ENCODE data around the gene NLRP5. TPM values are rescaled to one million over a fixed set of nuclear protein-coding genes. Genes with fewer than 3 reads are reported as not detected.

Gene NLRP5
- total RNA-seq (2022; extraction: Qiagen RNA extraction; ENCODE audit: low read depth) = not detected in 5 replicates

GRCh38 chr19:55986487-55986886 is at the start of gene NLRP5:
NLRP5 (plus strand) TSS chr19:55986775.

GRCh38 chr19:55947532-55947931 is 39.0 kb upstream of the NLRP5 start, which contains the start of gene NLRP8:
NLRP8 (plus strand) TSS chr19:55947832.

Other genes with a start within 250 kb of the NLRP5 start
- not detected in 5 replicates for gene NLRP9, start 248.4 kb upstream of the NLRP5 start, total RNA-seq (2022; extraction: Qiagen RNA extraction; ENCODE audit: low read depth)
- 0.22 to 0.86 TPM (median 0.56 TPM) in 5 replicates for gene RFPL4A, start 227.7 kb upstream of the NLRP5 start, total RNA-seq (2022; extraction: Qiagen RNA extraction; ENCODE audit: low read depth)
- gene RFPL4AL1, start 217.7 kb upstream of the NLRP5 start, total RNA-seq (2022; extraction: Qiagen RNA extraction; ENCODE audit: low read depth) = not detected in 5 replicates
- 0.06 TPM in 1 of 5 replicates, not detected in the others for gene NLRP11, start 154.8 kb upstream of the NLRP5 start, total RNA-seq (2022; extraction: Qiagen RNA extraction; ENCODE audit: low read depth)
- gene NLRP4, start 150.2 kb upstream of the NLRP5 start, total RNA-seq (2022; extraction: Qiagen RNA extraction; ENCODE audit: low read depth) = not detected in 5 replicates
- not detected in 5 replicates for gene NLRP13, start 54.4 kb upstream of the NLRP5 start, total RNA-seq (2022; extraction: Qiagen RNA extraction; ENCODE audit: low read depth)
- not detected in 5 replicates for gene NLRP8, start 38.9 kb upstream of the NLRP5 start, total RNA-seq (2022; extraction: Qiagen RNA extraction; ENCODE audit: low read depth)
- 26.1 to 51.6 TPM (median 50.0 TPM) in 5 replicates for gene ZNF787, start 134.5 kb downstream of the NLRP5 start, total RNA-seq (2022; extraction: Qiagen RNA extraction; ENCODE audit: low read depth)
- 18.1 to 32.0 TPM (median 29.4 TPM) in 5 replicates for gene ZNF444, start 154.5 kb downstream of the NLRP5 start, total RNA-seq (2022; extraction: Qiagen RNA extraction; ENCODE audit: low read depth)
- gene GALP, start 189.2 kb downstream of the NLRP5 start, total RNA-seq (2022; extraction: Qiagen RNA extraction; ENCODE audit: low read depth) = not detected in 5 replicates
- 0.06 TPM in 1 of 5 replicates, not detected in the others for gene ZSCAN5B, start 211.0 kb downstream of the NLRP5 start, total RNA-seq (2022; extraction: Qiagen RNA extraction; ENCODE audit: low read depth)
- gene ZSCAN5C, start 215.5 kb downstream of the NLRP5 start, total RNA-seq (2022; extraction: Qiagen RNA extraction; ENCODE audit: low read depth) = not detected in 5 replicates